ENCODE data around the gene CCDC24.

DNA sequence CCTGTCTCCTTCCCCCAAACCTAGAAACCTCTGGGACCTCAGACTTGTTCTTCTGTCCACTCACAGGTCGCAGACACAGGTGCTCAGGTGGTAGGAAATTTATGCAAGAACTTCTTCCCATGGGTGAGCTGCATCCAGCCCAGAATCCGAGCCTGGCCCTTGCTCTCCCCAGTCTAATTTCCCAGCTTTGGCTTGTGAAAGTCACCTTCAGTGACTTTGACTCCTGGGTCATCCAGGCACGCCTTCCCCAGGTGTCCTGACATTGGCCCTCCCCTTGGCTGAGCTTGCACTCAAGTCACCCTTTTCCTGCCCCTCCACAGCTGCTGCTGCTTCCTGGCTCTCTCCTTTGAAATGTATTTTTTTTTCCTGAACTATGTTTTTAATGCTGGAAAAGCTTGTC, 38.0 kb upstream of the CCDC24 start:
- TF ChIP-seq, protein P1, sequence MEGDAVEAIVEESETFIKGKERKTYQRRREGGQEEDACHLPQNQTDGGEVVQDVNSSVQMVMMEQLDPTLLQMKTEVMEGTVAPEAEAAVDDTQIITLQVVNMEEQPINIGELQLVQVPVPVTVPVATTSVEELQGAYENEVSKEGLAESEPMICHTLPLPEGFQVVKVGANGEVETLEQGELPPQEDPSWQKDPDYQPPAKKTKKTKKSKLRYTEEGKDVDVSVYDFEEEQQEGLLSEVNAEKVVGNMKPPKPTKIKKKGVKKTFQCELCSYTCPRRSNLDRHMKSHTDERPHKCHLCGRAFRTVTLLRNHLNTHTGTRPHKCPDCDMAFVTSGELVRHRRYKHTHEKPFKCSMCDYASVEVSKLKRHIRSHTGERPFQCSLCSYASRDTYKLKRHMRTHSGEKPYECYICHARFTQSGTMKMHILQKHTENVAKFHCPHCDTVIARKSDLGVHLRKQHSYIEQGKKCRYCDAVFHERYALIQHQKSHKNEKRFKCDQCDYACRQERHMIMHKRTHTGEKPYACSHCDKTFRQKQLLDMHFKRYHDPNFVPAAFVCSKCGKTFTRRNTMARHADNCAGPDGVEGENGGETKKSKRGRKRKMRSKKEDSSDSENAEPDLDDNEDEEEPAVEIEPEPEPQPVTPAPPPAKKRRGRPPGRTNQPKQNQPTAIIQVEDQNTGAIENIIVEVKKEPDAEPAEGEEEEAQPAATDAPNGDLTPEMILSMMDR (IDR thresholded peaks at IDR 0.05), result no peak
- no peak for TF ChIP-seq POLR2A (IDR thresholded peaks at IDR 0.05)
